ENCODE data around the gene COG3. TPM values are rescaled to one million over a fixed set of nuclear protein-coding genes. Genes with fewer than 3 reads are reported as not detected.

Gene COG3
- total and polyA plus RNA-seq, 2 of the 13 experiments (the other 11 are each of a cell fraction or from before 2014, with no cell fraction given), result 37.8 to 47.5 TPM

GRCh38 chr13:45434556-45435371 is 30.0 kb upstream of the COG3 start (continued):
- TF ChIP-seq, protein P1, sequence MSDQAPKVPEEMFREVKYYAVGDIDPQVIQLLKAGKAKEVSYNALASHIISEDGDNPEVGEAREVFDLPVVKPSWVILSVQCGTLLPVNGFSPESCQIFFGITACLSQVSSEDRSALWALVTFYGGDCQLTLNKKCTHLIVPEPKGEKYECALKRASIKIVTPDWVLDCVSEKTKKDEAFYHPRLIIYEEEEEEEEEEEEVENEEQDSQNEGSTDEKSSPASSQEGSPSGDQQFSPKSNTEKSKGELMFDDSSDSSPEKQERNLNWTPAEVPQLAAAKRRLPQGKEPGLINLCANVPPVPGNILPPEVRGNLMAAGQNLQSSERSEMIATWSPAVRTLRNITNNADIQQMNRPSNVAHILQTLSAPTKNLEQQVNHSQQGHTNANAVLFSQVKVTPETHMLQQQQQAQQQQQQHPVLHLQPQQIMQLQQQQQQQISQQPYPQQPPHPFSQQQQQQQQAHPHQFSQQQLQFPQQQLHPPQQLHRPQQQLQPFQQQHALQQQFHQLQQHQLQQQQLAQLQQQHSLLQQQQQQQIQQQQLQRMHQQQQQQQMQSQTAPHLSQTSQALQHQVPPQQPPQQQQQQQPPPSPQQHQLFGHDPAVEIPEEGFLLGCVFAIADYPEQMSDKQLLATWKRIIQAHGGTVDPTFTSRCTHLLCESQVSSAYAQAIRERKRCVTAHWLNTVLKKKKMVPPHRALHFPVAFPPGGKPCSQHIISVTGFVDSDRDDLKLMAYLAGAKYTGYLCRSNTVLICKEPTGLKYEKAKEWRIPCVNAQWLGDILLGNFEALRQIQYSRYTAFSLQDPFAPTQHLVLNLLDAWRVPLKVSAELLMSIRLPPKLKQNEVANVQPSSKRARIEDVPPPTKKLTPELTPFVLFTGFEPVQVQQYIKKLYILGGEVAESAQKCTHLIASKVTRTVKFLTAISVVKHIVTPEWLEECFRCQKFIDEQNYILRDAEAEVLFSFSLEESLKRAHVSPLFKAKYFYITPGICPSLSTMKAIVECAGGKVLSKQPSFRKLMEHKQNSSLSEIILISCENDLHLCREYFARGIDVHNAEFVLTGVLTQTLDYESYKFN (CRISPR knock-in tag; conservative IDR thresholded peaks at IDR 0.05), result peak; percentile 85
- TF ChIP-seq, protein P2, sequence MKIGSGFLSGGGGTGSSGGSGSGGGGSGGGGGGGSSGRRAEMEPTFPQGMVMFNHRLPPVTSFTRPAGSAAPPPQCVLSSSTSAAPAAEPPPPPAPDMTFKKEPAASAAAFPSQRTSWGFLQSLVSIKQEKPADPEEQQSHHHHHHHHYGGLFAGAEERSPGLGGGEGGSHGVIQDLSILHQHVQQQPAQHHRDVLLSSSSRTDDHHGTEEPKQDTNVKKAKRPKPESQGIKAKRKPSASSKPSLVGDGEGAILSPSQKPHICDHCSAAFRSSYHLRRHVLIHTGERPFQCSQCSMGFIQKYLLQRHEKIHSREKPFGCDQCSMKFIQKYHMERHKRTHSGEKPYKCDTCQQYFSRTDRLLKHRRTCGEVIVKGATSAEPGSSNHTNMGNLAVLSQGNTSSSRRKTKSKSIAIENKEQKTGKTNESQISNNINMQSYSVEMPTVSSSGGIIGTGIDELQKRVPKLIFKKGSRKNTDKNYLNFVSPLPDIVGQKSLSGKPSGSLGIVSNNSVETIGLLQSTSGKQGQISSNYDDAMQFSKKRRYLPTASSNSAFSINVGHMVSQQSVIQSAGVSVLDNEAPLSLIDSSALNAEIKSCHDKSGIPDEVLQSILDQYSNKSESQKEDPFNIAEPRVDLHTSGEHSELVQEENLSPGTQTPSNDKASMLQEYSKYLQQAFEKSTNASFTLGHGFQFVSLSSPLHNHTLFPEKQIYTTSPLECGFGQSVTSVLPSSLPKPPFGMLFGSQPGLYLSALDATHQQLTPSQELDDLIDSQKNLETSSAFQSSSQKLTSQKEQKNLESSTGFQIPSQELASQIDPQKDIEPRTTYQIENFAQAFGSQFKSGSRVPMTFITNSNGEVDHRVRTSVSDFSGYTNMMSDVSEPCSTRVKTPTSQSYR (CRISPR knock-in tag; IDR thresholded peaks at IDR 0.05; ENCODE audit: borderline replicate concordance), result no peak
- TF ChIP-seq ARID3A (IDR thresholded peaks at IDR 0.05; ENCODE audit: low read depth, low read length) (peak; percentile 51; the same call in 1 of the 2 replicates), NR2F1 (CRISPR knock-in tag; IDR thresholded peaks at IDR 0.05) (0 out of 4 replicates have a peak, but pooled peaks have one; percentile 17 to 36), RFX1 (IDR thresholded peaks at IDR 0.05) (no peak), HDAC6 (IDR thresholded peaks at IDR 0.05; ENCODE audit: low read depth, low read length) (no peak), ZBTB44 (CRISPR knock-in tag; IDR thresholded peaks at IDR 0.05) (no peak), FOSL2 (CRISPR knock-in tag; IDR thresholded peaks at IDR 0.05) (peak; percentile 72), NFYB (CRISPR knock-in tag; IDR thresholded peaks at IDR 0.05) (no peak), ZNF430 (CRISPR knock-in tag; IDR thresholded peaks at IDR 0.05) (no peak), GFI1 (CRISPR knock-in tag; IDR thresholded peaks at IDR 0.05; ENCODE audit: borderline replicate concordance) (no peak), ZFP36L1 (CRISPR knock-in tag; IDR thresholded peaks at IDR 0.05) (no peak), ELF3 (CRISPR knock-in tag; IDR thresholded peaks at IDR 0.05) (peak; percentile 39; the same call in 1 of the 2 replicates), ZNF83 (CRISPR knock-in tag; IDR thresholded peaks at IDR 0.05; ENCODE audit: borderline replicate concordance) (no peak), HDAC1 (CRISPR knock-in tag; IDR thresholded peaks at IDR 0.05) (peak; percentile 57)
